ENCODE results near the gene NEK2. TPM values are rescaled to one million over a fixed set of nuclear protein-coding genes. Genes with fewer than 3 reads are reported as not detected.

Gene NEK2
- total and polyA plus RNA-seq, 8 donors = 1.5 to 6.1 (median 4.6) TPM; not detected in 3

DNA sequence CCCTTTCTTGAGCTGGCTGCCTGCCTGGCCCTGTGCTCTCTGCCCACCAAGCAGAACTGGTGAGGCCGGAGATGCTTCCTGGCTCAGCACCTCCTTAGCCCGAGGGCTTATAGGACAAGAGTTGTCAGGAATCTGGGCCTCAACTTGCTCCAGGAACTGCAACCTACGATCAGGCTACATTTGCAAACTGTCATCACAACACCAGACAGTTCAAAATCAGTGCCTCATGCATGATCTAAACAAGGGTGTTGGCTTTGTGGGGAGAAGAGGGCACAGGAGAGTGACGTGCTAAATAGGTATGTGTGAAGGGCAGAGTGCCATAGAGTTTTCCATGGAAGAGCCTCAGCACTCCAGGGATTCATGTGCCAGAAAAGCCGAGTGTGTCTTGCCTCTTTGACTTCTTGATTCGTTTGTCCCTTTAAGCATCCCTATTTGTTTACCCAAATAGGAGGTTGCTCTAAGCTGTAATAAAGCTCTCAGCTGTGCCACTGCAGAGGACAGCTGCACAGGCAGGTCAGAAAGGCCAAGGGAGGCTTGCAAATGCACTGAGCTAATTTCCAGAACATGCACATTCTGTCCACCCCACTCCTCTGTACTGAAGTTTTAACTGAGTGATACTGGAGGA lies 30.2 kb upstream of the NEK2 start:
- no peak overlapping the region for H3K27ac ChIP-seq
- H3K27me3 ChIP-seq = no peaks in the 10 kb centered on the region
- H3K9me3 ChIP-seq = no peaks in the 10 kb centered on the region
- intact Hi-C loops (cut with DNase I; ENCODE audit: low total_unique reads) = loop anchor here (10.0 kb wide), 1 partner anchor 119 kb away; no protein-coding TSS in a partner anchor
- WGBS, 5 donors = 44 to 60% (median 51%) methylated on average over 6 of the region's 6 CpGs
- no peak for DNase-seq
- peaks cover 0 to 6% (median 0%) of the 10 kb centered on the region in 4 donors for H3K4me1 ChIP-seq
- no peaks in the 10 kb centered on the region for H3K36me3 ChIP-seq
- H3K4me3 ChIP-seq = no peak overlapping the region
- TF ChIP-seq POLR2A (IDR thresholded peaks at IDR 0.05) (no peak), POLR2AphosphoS5 (IDR thresholded peaks at IDR 0.05) (no peak), EP300 (IDR thresholded peaks at IDR 0.05) (no peak)
- TF ChIP-seq, protein P1, sequence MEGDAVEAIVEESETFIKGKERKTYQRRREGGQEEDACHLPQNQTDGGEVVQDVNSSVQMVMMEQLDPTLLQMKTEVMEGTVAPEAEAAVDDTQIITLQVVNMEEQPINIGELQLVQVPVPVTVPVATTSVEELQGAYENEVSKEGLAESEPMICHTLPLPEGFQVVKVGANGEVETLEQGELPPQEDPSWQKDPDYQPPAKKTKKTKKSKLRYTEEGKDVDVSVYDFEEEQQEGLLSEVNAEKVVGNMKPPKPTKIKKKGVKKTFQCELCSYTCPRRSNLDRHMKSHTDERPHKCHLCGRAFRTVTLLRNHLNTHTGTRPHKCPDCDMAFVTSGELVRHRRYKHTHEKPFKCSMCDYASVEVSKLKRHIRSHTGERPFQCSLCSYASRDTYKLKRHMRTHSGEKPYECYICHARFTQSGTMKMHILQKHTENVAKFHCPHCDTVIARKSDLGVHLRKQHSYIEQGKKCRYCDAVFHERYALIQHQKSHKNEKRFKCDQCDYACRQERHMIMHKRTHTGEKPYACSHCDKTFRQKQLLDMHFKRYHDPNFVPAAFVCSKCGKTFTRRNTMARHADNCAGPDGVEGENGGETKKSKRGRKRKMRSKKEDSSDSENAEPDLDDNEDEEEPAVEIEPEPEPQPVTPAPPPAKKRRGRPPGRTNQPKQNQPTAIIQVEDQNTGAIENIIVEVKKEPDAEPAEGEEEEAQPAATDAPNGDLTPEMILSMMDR (IDR thresholded peaks at IDR 0.05) = no peak

DNA sequence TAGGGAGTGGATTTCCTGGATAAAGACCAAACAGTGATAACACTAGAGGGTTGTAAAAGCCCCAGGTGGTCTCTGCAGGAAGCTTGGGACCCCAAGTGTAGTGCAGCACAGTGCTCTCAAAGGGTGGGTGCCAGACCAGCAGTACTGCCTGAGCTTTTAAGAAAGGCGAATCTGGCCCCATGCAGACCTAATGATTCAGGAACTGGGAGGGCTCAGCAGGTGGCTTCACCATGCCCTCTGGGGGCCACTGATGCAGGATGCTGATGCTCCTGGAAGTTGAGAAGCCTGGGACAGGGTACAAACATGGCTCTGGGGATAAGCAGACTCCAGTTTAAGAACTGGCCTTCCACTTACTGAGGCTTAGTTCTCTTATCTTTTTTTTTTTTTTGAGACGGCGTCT lies 29.1 kb upstream of the NEK2 start:
- intact Hi-C loops (cut with DNase I; ENCODE audit: low total_unique reads) = loop anchor here (10.0 kb wide), 1 partner anchor 120 kb away; no protein-coding TSS in a partner anchor
- Histone ChIP-seq H3K9me3 (no peaks in the 10 kb centered on the region), H3K27ac (no peak overlapping the region), H3K27me3 (no peaks in the 10 kb centered on the region), H3K4me3 (no peak overlapping the region), H3K36me3 (no peaks in the 10 kb centered on the region), H3K4me1 (peaks cover 0 to 6% (median 0%) of the 10 kb centered on the region in 4 donors)
- 88 to 96% (median 93%) methylated on average over 3 of the region's 3 CpGs for WGBS, 5 donors
- no peak for DNase-seq
- TF ChIP-seq POLR2AphosphoS5 (IDR thresholded peaks at IDR 0.05) (no peak), POLR2A (IDR thresholded peaks at IDR 0.05) (no peak)

DNA sequence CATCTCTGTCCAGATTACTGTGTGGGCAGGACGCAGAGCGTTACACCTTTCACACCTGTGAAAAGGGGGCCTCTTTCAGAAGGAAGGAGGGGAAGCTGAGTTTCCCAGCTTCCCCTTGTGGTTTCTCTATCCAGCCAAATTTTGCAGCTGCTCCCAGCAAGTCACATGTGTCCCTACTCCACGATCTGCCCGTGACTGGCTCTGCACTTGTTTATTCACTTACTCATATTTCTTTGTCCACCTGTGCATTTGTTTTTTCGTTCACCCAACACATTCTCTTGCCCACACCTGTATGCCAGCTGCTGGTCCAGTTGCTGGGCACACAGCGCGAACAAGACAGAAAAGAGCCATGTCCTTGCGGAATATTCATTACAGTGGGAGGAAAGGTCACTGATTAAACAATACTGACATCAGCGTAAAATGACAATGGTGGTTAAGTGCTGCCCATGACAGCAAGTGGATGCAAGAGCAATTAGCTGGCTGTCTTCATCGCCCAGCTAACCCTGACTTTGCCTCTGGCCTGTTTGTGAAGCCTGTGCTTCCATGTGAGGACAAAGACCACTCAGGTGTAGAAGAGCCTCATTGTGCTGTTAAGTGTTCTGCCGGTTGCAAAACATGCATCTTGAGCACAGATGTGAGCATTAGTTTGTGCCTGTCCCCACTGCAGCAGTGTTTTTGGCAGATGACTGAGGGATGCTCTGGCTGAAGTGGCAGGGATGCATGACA lies 28.6 kb upstream of the NEK2 start:
- intact Hi-C loops (cut with DNase I; ENCODE audit: low total_unique reads) = loop anchor here (10.0 kb wide), 1 partner anchor 121 kb away; no protein-coding TSS in a partner anchor
- WGBS, 5 donors = 50 to 66% (median 54%) methylated on average over 11 of the region's 11 CpGs
- no peak for TF ChIP-seq POLR2A (IDR thresholded peaks at IDR 0.05)
- no peak for TF ChIP-seq EP300 (IDR thresholded peaks at IDR 0.05)
- TF ChIP-seq POLR2AphosphoS5 (IDR thresholded peaks at IDR 0.05) = no peak
- TF ChIP-seq, protein P1 (IDR thresholded peaks at IDR 0.05) = no peak
- no peaks in the 10 kb centered on the region for H3K36me3 ChIP-seq
- H3K9me3 ChIP-seq = no peaks in the 10 kb centered on the region
- H3K4me3 ChIP-seq = no peak overlapping the region
- no peaks in the 10 kb centered on the region for H3K27me3 ChIP-seq
- H3K27ac ChIP-seq = no peak overlapping the region
- peak; percentile 28 to 29 for DNase-seq
- H3K4me1 ChIP-seq = peaks cover 0 to 8% (median under 1%) of the 10 kb centered on the region in 4 donors

DNA sequence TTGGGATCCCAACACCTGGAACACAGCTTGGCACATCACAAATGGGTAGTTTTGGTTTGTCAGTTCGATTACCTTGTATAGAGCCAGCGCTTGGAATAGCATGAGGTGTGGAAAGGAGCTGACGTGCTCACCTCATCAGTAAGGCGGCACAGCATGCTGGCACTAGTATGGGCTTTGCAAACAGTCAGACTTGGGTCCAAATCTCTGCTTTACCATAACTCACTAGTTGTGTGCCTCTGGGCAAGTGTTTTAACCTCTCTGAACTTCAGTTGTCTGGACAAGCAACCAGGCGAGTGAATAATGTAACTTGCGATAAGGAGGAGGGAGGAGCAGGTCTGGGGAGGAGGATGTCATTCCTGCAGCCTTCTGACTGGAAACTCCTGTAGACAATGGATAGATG lies 26.3 kb upstream of the NEK2 start:
- TF ChIP-seq POLR2A (IDR thresholded peaks at IDR 0.05) (no peak), POLR2AphosphoS5 (IDR thresholded peaks at IDR 0.05) (no peak), EP300 (IDR thresholded peaks at IDR 0.05) (no peak)
- TF ChIP-seq, protein P1 (IDR thresholded peaks at IDR 0.05) = no peak
- Histone ChIP-seq H3K27me3 (peaks cover 0 to 3% (median 0%) of the 10 kb centered on the region in 3 donors), H3K36me3 (no peaks in the 10 kb centered on the region), H3K27ac (no peak overlapping the region), H3K4me1 (peaks cover 0 to 18% (median 8%) of the 10 kb centered on the region in 4 donors), H3K4me3 (no peak overlapping the region), H3K9me3 (no peaks in the 10 kb centered on the region)
- 81 to 97% (median 89%) methylated on average over 6 of the region's 6 CpGs for WGBS, 5 donors
- intact Hi-C loops (cut with DNase I; ENCODE audit: low total_unique reads) = loop anchor here (10.0 kb wide), 1 partner anchor 123 kb away; no protein-coding TSS in a partner anchor
- no peak for DNase-seq
